ENCODE results near the gene IMPDH1.

- TF ChIP-seq TAF1 (IDR thresholded peaks at IDR 0.05; ENCODE audit: low read depth) (no peak), FOXM1 (IDR thresholded peaks at IDR 0.05; ENCODE audit: borderline replicate concordance, low read depth) (no peak), MAX (IDR thresholded peaks at IDR 0.05) (no peak)
Observed at GRCh38 chr7:128365432-128365831, 44.4 kb downstream of the IMPDH1 start.

Data from Ishikawa (cell line).